SK-N-SH treated with all-trans-retinoic acid at 6 μM for 48 hours (cell line): ENCODE data around the gene BPIFA2.

Experiments used
- CREB5 ChIP-seq: fragments of 250-450 bp; sonication (Bioruptor Pico); IDR thresholded peaks from 2 replicates; pipeline ENCODE4 v1.5.1; 2020; ENCODE audit warnings: low read depth, mild to moderate bottlenecking, moderate library complexity
- CSDC2 ChIP-seq: fragments of 250-450 bp; sonication (Bioruptor Pico); IDR thresholded peaks from 2 replicates; pipeline ENCODE4 v1.5.0; 2020; ENCODE audit warnings: mild to moderate bottlenecking, moderate library complexity
- PATZ1 ChIP-seq: fragments of 250-450 bp; sonication (Bioruptor Pico); IDR thresholded peaks from 2 replicates; pipeline ENCODE4 v1.8.0; 2020; ENCODE audit warnings: mild to moderate bottlenecking, moderate library complexity, borderline replicate concordance
- TCF4 ChIP-seq: fragments of 250-450 bp; sonication (Bioruptor Pico); IDR thresholded peaks from 2 replicates; pipeline ENCODE4 v1.8.0; 2021; ENCODE audit warnings: mild to moderate bottlenecking, moderate library complexity, borderline replicate concordance
- TOX ChIP-seq: fragments of 250-450 bp; sonication (Bioruptor Pico); IDR thresholded peaks from 2 replicates; pipeline ENCODE4 v1.8.0; 2021; ENCODE audit warnings: mild to moderate bottlenecking, moderate library complexity, borderline replicate concordance
- ZNF8 ChIP-seq: fragments of 450-650 bp; formaldehyde crosslinking; IDR thresholded peaks from 2 replicates; pipeline ENCODE4 v1.5.0; 2020; ENCODE audit warnings: mild to moderate bottlenecking, moderate library complexity

- TF ChIP-seq PATZ1 (CRISPR knock-in tag) (no peak), ZNF8 (CRISPR knock-in tag) (no peak), CREB5 (CRISPR knock-in tag) (no peak), TCF4 (CRISPR knock-in tag) (no peak), TOX (CRISPR knock-in tag) (no peak), CSDC2 (CRISPR knock-in tag) (no peak)
Observed at GRCh38 chr20:33124261-33124660, 43.7 kb upstream of the BPIFA2 start.
